Natural killer cell treated with Interleukin-12 subunit alpha and Interleukin-12 subunit beta and Interleukin-15 and Interleukin-18, amount 100 ng/mL, for 72 hours (primary cell): ENCODE results near the gene MRPS14. TPM values are rescaled to one million over a fixed set of nuclear protein-coding genes. Genes with fewer than 3 reads are reported as not detected.

Source experiments
- ATAC-seq, 2 donors: fragments of 150-1000 bp; cut with Tn5 transposase in 1 of 2; sonication (Bioruptor Pico), chemical (Tn5 transposase) in 1 of 2; 2 replicates each; pipeline ENCODE4 v1.10.0; 2021
- DNase-seq: peaks from one replicate; pipeline ENCODE4 v3.0.0; 2022; ENCODE audit warnings: low spot score
- H3K27ac Mint-ChIP-seq, 2 donors: 1 replicate in 1 of 2; 2 replicates in 1 of 2; pipeline ENCODE4 v1.8.0; 2022; ENCODE audit warnings: mixed read lengths in 2 of 2, mild to moderate bottlenecking in 1 of 2, moderate library complexity in 1 of 2
- H3K27me3 Mint-ChIP-seq, 2 donors: 1 replicate in 1 of 2; 2 replicates in 1 of 2; pipeline ENCODE4 v1.8.0; 2022; ENCODE audit warnings: mixed read lengths in 2 of 2
- H3K36me3 Mint-ChIP-seq: one replicate; pipeline ENCODE4 v1.8.0; 2022; ENCODE audit warnings: mixed read lengths
- H3K4me1 Mint-ChIP-seq, 2 donors: 1 replicate in 1 of 2; 2 replicates in 1 of 2; pipeline ENCODE4 v1.8.0; 2022; ENCODE audit warnings: low read depth in 2 of 2, mixed read lengths in 2 of 2, mild to moderate bottlenecking in 1 of 2
- H3K4me3 Mint-ChIP-seq: one replicate; pipeline ENCODE4 v1.8.0; 2022; ENCODE audit warnings: mixed read lengths
- H3K9me3 Mint-ChIP-seq: 2 replicates; pipeline ENCODE4 v1.8.0; 2022; ENCODE audit warnings: mixed read lengths
- total RNA-seq, 2 donors: library from RNA; stranded (reverse); gene quantifications; one replicate each; pipeline ENCODE4 v1.2.3, GENCODE V29; 2022

MRPS14 gene
- total RNA-seq, 2 donors from 2014 or later, result 23.9 to 34.7 TPM

GRCh38 chr1:175002910-175003517, 20.2 kb downstream of the MRPS14 start:
- ATAC-seq, result no peak
- H3K27ac Mint-ChIP-seq, result peak overlapping the region; percentile 56 to 73
- H3K4me1 Mint-ChIP-seq, result peaks cover 42 to 45% of the 10 kb centered on the region in 2 donors
- peaks cover 15% of the 10 kb centered on the region for H3K36me3 Mint-ChIP-seq
- peak overlapping the region; percentile 59 for H3K4me3 Mint-ChIP-seq
- H3K9me3 Mint-ChIP-seq, result no peaks in the 10 kb centered on the region
- no peaks in the 10 kb centered on the region for H3K27me3 Mint-ChIP-seq
- no peak for DNase-seq

DNA sequence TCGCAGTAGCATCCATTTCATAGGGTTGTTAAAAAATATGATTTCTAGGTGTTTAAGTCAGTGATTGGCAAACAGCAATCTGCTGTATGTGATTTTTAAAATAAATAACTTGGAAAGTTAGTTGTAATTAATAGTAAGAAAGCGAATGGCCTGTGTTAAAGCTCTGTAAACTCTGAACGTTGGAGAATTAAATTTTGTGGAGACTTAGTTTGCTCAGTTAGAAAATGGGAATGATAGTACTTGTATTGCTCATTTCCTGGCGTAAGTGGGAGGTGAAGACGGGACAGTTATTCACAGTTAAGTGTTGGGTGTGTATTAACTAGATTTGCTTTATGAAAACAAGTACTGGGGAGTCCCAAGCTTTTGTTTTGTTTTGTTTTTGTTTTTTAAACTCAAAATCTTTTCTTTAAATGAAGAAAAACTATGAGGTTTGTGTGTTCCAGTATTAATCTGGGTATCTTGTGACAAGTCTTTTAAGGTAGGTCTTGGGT, 22.5 kb downstream of the MRPS14 start:
- Mint-ChIP-seq H3K4me1 (peaks cover 46 to 56% of the 10 kb centered on the region in 2 donors), H3K27me3 (no peaks in the 10 kb centered on the region), H3K4me3 (no peak overlapping the region), H3K27ac (no peak overlapping the region), H3K36me3 (peaks cover 14% of the 10 kb centered on the region), H3K9me3 (no peaks in the 10 kb centered on the region)
- ATAC-seq, result no peak
- DNase-seq, result no peak

GRCh38 chr1:174999936-175000696, 23.1 kb downstream of the MRPS14 start, which contains the start of gene CACYBP:
TSS of gene CACYBP (plus strand) at chr1:174999947. CDS start at chr1:175000181, 234 bp downstream.
- no peak within 1 kb of the TSS for H3K27ac Mint-ChIP-seq
- ATAC-seq (no peak), DNase-seq (peak; percentile 66)
- H3K9me3 Mint-ChIP-seq, result no peaks in the 10 kb centered on the region
- H3K4me1 Mint-ChIP-seq, result peaks cover 39 to 50% of the 10 kb centered on the region in 2 donors
- no peak within 1 kb of the TSS for H3K4me3 Mint-ChIP-seq
- H3K36me3 Mint-ChIP-seq, result peaks cover 8% of the 10 kb centered on the region
- H3K27me3 Mint-ChIP-seq, result no peaks in the 10 kb centered on the region

DNA sequence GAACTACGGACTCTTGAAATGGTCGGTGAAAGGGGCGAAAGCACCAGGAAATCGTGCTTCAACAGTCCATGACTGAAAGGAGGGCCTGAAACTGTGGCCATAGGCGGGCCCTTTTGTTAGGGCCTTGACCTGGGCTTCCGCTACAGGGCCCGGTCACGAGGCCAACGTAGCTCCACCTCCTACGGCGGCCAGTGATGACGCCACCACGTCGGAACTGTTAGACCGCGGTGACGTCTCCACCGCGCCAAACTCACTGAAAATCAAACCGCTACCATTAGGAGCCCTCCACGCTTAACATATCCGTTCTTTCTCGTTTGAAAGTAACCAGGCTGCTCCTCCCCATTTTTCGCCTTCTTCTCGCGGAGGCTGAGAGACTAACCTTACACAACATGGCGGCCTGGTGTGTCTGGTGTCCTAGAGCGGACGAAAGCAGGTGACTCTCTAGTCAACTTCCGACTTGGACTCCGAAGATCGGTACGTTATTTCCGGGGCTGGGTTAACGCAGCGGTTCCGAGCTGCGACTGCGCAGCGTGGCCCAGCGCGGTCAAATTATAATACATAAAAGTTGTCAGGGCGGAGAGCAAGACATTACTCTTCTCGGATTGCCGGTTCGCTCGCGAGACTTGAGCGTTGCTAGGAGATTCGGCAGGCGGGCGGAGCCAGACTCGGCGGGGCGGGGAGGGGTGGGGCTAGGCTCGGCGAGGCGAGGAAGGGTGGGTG, 23.8 kb downstream of the MRPS14 start:
- peak; percentile 90 to 93 for ATAC-seq
- Mint-ChIP-seq H3K36me3 (peaks cover 3% of the 10 kb centered on the region), H3K27me3 (no peaks in the 10 kb centered on the region), H3K27ac (no peak overlapping the region), H3K9me3 (no peaks in the 10 kb centered on the region), H3K4me1 (peaks cover 37 to 46% of the 10 kb centered on the region in 2 donors), H3K4me3 (no peak overlapping the region)
- peak; percentile 97 for DNase-seq

- DNase-seq, result no peak
- no peak overlapping the region for H3K4me3 Mint-ChIP-seq
Observed at GRCh38 chr1:174998569-174999215, 24.5 kb downstream of the MRPS14 start.

DNA sequence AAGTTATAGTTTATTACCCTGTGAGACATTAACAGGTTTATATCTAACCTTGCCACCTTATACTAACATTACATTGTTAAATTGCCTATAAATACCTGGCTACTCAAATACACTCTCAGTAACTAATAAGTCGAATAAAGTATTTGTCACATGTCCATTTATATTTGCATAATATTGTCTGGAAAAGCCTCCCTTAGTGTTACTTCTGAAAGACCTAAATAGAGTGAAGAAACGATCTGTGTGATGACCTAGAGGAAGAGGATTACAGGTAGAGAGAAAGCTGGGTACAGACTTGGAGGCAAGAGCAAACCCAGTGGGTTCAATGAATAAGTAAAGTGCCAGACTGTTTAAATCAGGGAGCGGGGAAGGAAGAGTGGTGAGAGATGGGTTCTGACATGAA, 26.2 kb downstream of the MRPS14 start:
- DNase-seq (no peak), ATAC-seq (no peak)
- H3K36me3 Mint-ChIP-seq, result no peaks in the 10 kb centered on the region
- H3K4me3 Mint-ChIP-seq, result peak overlapping the region; percentile 41
- peaks cover 22 to 28% of the 10 kb centered on the region in 2 donors for H3K4me1 Mint-ChIP-seq
- H3K27me3 Mint-ChIP-seq, result no peaks in the 10 kb centered on the region
- no peak overlapping the region for H3K27ac Mint-ChIP-seq
- no peaks in the 10 kb centered on the region for H3K9me3 Mint-ChIP-seq

More at GRCh38 chr1:174998569-174999215, 24.5 kb downstream of the MRPS14 start:
- no peaks in the 10 kb centered on the region for H3K27me3 Mint-ChIP-seq
- H3K9me3 Mint-ChIP-seq, result no peaks in the 10 kb centered on the region
- H3K27ac Mint-ChIP-seq, result no peak overlapping the region
- no peaks in the 10 kb centered on the region for H3K36me3 Mint-ChIP-seq
- no peak for ATAC-seq
- peaks cover 35 to 40% of the 10 kb centered on the region in 2 donors for H3K4me1 Mint-ChIP-seq

DNA sequence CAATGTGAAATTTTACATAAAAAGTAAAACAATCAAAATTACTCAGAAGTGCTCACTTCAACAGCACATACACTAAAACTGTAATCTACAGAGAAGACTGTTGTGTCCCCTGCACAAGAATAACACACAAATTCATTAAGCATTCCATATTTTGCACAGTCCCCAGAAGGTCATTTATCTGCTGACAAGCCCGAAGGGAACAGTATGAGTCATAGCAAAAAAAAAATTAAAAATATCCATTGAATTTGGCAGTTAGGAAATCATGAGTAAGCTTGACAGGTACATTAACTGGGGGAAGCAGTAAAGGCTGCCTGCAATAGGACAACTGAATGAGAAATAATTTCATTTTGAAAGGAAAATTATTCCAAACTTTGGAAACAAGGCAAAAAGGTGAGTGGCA, 26.7 kb downstream of the MRPS14 start:
- no peaks in the 10 kb centered on the region for H3K27me3 Mint-ChIP-seq
- no peaks in the 10 kb centered on the region for H3K36me3 Mint-ChIP-seq
- H3K9me3 Mint-ChIP-seq, result no peaks in the 10 kb centered on the region
- DNase-seq (no peak), ATAC-seq (no peak)
- peaks cover 18 to 23% of the 10 kb centered on the region in 2 donors for H3K4me1 Mint-ChIP-seq
- H3K4me3 Mint-ChIP-seq, result no peak overlapping the region
- H3K27ac Mint-ChIP-seq, result no peak overlapping the region

DNA sequence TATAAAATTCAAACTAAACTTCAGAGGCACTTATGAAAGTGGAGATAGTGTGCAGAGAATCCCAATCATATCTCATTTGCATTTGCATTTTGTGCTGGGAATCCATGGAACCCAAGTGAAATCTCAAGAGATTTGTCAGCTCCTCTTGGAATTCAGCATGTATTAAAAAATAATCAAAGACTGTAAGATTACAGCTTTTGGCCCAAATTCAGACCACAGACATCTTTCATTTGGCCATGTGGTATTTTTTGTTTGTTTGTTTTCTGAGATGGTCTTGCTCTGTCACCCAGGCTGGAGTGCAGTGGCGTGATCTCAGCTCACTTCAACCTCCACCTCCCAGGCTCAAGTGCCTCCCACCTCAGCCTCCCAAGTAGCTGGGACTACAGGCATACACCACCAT, 27.3 kb downstream of the MRPS14 start:
- Mint-ChIP-seq H3K36me3 (no peaks in the 10 kb centered on the region), H3K27me3 (no peaks in the 10 kb centered on the region), H3K9me3 (no peaks in the 10 kb centered on the region), H3K4me1 (peaks cover 13 to 18% of the 10 kb centered on the region in 2 donors), H3K27ac (no peak overlapping the region), H3K4me3 (no peak overlapping the region)
- no peak for ATAC-seq
- DNase-seq, result no peak

- no peaks in the 10 kb centered on the region for H3K27me3 Mint-ChIP-seq
- no peak overlapping the region for H3K27ac Mint-ChIP-seq
- no peaks in the 10 kb centered on the region for H3K9me3 Mint-ChIP-seq
- peaks cover 13 to 18% of the 10 kb centered on the region in 2 donors for H3K4me1 Mint-ChIP-seq
- no peak for ATAC-seq
- no peak for DNase-seq
- H3K36me3 Mint-ChIP-seq, result no peaks in the 10 kb centered on the region
- H3K4me3 Mint-ChIP-seq, result no peak overlapping the region
Observed at GRCh38 chr1:174995121-174995520, 28.1 kb downstream of the MRPS14 start.

DNA sequence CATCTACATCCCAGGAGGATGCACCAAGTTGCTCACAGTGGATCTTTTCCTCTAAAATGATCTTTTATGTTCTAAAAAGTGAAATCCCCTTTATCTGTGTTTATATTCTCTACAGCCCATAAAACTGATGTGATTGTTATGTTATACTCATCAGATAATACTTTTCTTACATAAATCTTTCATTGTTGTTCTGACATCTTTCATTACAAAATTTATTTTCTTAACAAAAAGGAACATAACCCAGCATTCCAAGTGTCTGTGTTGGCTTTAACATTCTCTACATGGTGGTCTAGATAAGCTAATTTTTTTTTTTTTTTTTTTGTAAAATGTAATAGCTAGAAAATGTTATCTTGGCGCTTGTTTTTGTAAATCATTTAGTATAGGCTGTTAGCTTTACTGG, 31.8 kb downstream of the MRPS14 start:
- Mint-ChIP-seq H3K4me3 (no peak overlapping the region), H3K27me3 (no peaks in the 10 kb centered on the region), H3K9me3 (no peaks in the 10 kb centered on the region), H3K4me1 (peaks cover 19 to 26% of the 10 kb centered on the region in 2 donors), H3K27ac (no peak overlapping the region), H3K36me3 (peaks cover 4% of the 10 kb centered on the region)
- ATAC-seq (no peak), DNase-seq (no peak)

- H3K36me3 Mint-ChIP-seq, result peaks cover 4% of the 10 kb centered on the region
- ATAC-seq (peak; percentile 56 to 71), DNase-seq (no peak)
- no peaks in the 10 kb centered on the region for H3K27me3 Mint-ChIP-seq
- H3K27ac Mint-ChIP-seq, result peak overlapping the region; percentile 87 to 91
- peak overlapping the region; percentile 76 for H3K4me3 Mint-ChIP-seq
- peaks cover 19 to 26% of the 10 kb centered on the region in 2 donors for H3K4me1 Mint-ChIP-seq
- H3K9me3 Mint-ChIP-seq, result no peaks in the 10 kb centered on the region
Observed at GRCh38 chr1:174990382-174990999, 32.7 kb downstream of the MRPS14 start.

GRCh38 chr1:174989536-174990220, 33.5 kb downstream of the MRPS14 start:
- Mint-ChIP-seq H3K9me3 (no peaks in the 10 kb centered on the region), H3K4me3 (peak overlapping the region; percentile 76), H3K27me3 (no peaks in the 10 kb centered on the region), H3K36me3 (peaks cover 4% of the 10 kb centered on the region), H3K27ac (peak overlapping the region; percentile 87 to 91), H3K4me1 (peaks cover 21 to 26% of the 10 kb centered on the region in 2 donors)
- no peak for ATAC-seq
- DNase-seq, result no peak
